HepG2 (cell line): ENCODE results near the gene TLE1. TPM values are rescaled to one million over a fixed set of nuclear protein-coding genes. Genes with fewer than 3 reads are reported as not detected.
A peak's percentile ranks its signal among the peaks of the same experiment; 100 is the strongest.

Experiments
- ARID4A ChIP-seq: sonication (generic); formaldehyde crosslinking; IDR thresholded peaks from 2 replicates; pipeline ENCODE4 v1.5.0; 2020; ENCODE audit warnings: mild to moderate bottlenecking, missing genetic modification reagents, borderline replicate concordance
- DBP ChIP-seq: sonication (generic); formaldehyde crosslinking; IDR thresholded peaks from 2 replicates; pipeline ENCODE4 v1.4.0; 2020; ENCODE audit warnings: missing genetic modification reagents; ENCODE audit errors: not compliant biosample characterization
- GATA4 ChIP-seq: sonication (generic); IDR thresholded peaks from 2 replicates; pipeline ENCODE4 v1.6.1; 2016; ENCODE audit warnings: antibody characterized with exemption, low read depth, borderline replicate concordance
- MIXL1 ChIP-seq: IDR thresholded peaks from 2 replicates; pipeline ENCODE4 v1.6.1; 2016
- NBN ChIP-seq: fragments of 450-650 bp; conservative IDR thresholded peaks from 2 replicates; pipeline ENCODE4 v1.6.1; 2017
- NCOA5 ChIP-seq: sonication (generic); formaldehyde crosslinking; IDR thresholded peaks from 2 replicates; pipeline ENCODE4 v1.4.0; 2020; ENCODE audit warnings: missing genetic modification reagents
- NFE2 ChIP-seq: sonication (generic); formaldehyde crosslinking; IDR thresholded peaks from 2 replicates; pipeline ENCODE4 v1.4.0; 2020; ENCODE audit warnings: missing genetic modification reagents
- POLR2G ChIP-seq: fragments of 200-400 bp; formaldehyde crosslinking; IDR thresholded peaks from 2 replicates; pipeline ENCODE4 v1.6.1; 2018; ENCODE audit warnings: mild to moderate bottlenecking, low read depth, low read length, moderate library complexity
- PTBP1 ChIP-seq: fragments of 200-400 bp; formaldehyde crosslinking; IDR thresholded peaks from 2 replicates; pipeline ENCODE4 v1.6.1; 2018; ENCODE audit warnings: low read length, low read depth; ENCODE audit not compliant: poor library complexity, severe bottlenecking
- SOX5 ChIP-seq: IDR thresholded peaks from 2 replicates; pipeline ENCODE4 v1.6.1; 2016; ENCODE audit warnings: borderline replicate concordance
- ZBTB49 ChIP-seq: sonication (generic); formaldehyde crosslinking; IDR thresholded peaks from 2 replicates; pipeline ENCODE4 v1.4.0; 2020; ENCODE audit warnings: missing genetic modification reagents, borderline replicate concordance
- ZNF484 ChIP-seq: sonication (generic); formaldehyde crosslinking; IDR thresholded peaks from 2 replicates; pipeline ENCODE4 v1.5.1; 2020; ENCODE audit warnings: mild to moderate bottlenecking, low read depth, missing genetic modification reagents, borderline replicate concordance
- ZNF547 ChIP-seq: sonication (generic); formaldehyde crosslinking; IDR thresholded peaks from 2 replicates; pipeline ENCODE4 v1.5.1; 2020; ENCODE audit warnings: mild to moderate bottlenecking, missing genetic modification reagents
- ZNF577 ChIP-seq: sonication (generic); formaldehyde crosslinking; IDR thresholded peaks from 2 replicates; pipeline ENCODE4 v1.4.0; 2020; ENCODE audit warnings: mild to moderate bottlenecking, low read depth, missing genetic modification reagents, borderline replicate concordance
- ZNF772 ChIP-seq: sonication (generic); formaldehyde crosslinking; IDR thresholded peaks from 2 replicates; pipeline ENCODE4 v1.5.0; 2020; ENCODE audit warnings: mild to moderate bottlenecking, missing genetic modification reagents
- polyA plus RNA-seq, 8 experiments: library from polyadenylated mRNA; depleted of rRNA in 3 of 8; stranded (reverse) in 7 of 8; unstranded in 1 of 8; fragments of >200 nt; fragmentation: Illumina TruSeq in 4 of 8; extraction: Trizol in 4 of 8; gene quantifications; 2 replicates each; pipeline versions ENCODE4 v1.2.1 to v1.2.3, GENCODE V29; 2011 to 2016; ENCODE audit warnings: low read depth in 4 of 8, missing spikeins in 1 of 8, mixed read lengths in 1 of 8; ENCODE audit not compliant: insufficient read depth in 1 of 8
- total RNA-seq, 5 experiments: library from RNA; depleted of rRNA; stranded (reverse); fragments of >200 nt; fragmentation: Illumina TruSeq; extraction: Trizol; gene quantifications; 2 replicates each; pipeline ENCODE4 v1.2.3, GENCODE V29; 2016; ENCODE audit warnings: low read depth in 1 of 5
- TF ChIP-seq, protein P1 (sequence below): conservative IDR thresholded peaks from 2 replicates; pipeline ENCODE4 v1.6.1; 2018; ENCODE audit warnings: missing genetic modification reagents
- TF ChIP-seq, protein P2 (sequence below): IDR thresholded peaks from 2 replicates; pipeline ENCODE4 v1.6.1; 2016; ENCODE audit warnings: control low read depth
- TF ChIP-seq, protein P3 (sequence below): sonication (generic); formaldehyde crosslinking; IDR thresholded peaks from 2 replicates; pipeline ENCODE4 v1.4.0; 2020; ENCODE audit warnings: mild to moderate bottlenecking, missing genetic modification reagents

Gene TLE1
- total and polyA plus RNA-seq, 2 of the 13 experiments (the other 11 are each of a cell fraction or from before 2014, with no cell fraction given): 35.9 to 109 TPM

DNA sequence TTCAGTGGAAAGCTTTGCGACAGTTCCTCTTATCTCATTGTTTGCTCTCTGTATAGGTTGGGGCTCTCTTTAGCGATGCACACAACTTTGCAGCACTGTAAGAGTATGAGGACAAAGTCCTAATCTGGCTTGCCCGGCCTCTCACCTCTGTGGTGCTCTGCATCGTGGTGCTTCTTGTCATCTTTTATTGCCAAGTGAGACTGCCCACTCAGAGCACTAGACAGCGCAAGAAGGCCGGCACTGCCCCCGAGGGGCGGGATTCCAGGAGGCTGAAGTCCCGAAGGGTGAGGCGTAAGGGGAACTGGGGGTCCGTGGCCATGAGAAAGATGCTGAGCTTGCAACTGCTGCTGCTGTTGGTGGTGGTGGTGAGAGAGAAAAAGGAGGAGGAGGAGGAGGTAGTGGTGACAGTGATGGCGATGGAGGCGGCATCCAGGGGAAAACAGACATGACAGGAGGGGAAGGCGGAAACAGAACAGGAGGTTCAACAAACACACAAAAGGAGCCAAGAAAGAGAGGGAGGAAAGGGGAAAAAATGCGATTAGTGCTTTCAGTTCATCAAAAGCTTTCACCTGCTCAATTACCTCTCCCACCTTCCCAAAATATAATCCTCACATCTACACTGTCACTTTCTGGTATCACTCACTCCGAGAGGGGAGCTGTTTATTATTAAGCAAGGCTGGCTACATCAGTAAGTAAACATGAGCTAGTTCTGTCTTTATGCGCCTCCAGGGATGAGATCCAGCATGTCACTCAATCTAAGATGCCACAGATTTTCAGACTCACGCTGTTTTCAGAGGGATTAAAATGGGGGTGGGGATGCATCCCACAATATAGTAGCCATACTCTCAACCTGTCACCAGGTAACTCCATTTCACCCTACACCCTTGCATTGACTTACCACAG lies 55.1 kb downstream of the TLE1 start (continued):
- TF ChIP-seq ARID4A (CRISPR knock-in tag): peak; percentile 59; the same call in 1 of the 2 replicates
- TF ChIP-seq NBN: no peak
- TF ChIP-seq, protein P1, sequence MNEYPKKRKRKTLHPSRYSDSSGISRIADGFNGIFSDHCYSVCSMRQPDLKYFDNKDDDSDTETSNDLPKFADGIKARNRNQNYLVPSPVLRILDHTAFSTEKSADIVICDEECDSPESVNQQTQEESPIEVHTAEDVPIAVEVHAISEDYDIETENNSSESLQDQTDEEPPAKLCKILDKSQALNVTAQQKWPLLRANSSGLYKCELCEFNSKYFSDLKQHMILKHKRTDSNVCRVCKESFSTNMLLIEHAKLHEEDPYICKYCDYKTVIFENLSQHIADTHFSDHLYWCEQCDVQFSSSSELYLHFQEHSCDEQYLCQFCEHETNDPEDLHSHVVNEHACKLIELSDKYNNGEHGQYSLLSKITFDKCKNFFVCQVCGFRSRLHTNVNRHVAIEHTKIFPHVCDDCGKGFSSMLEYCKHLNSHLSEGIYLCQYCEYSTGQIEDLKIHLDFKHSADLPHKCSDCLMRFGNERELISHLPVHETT (CRISPR knock-in tag): no peak
- TF ChIP-seq, protein P2, sequence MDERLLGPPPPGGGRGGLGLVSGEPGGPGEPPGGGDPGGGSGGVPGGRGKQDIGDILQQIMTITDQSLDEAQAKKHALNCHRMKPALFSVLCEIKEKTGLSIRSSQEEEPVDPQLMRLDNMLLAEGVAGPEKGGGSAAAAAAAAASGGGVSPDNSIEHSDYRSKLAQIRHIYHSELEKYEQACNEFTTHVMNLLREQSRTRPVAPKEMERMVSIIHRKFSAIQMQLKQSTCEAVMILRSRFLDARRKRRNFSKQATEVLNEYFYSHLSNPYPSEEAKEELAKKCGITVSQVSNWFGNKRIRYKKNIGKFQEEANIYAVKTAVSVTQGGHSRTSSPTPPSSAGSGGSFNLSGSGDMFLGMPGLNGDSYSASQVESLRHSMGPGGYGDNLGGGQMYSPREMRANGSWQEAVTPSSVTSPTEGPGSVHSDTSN (CRISPR knock-in tag): no peak
- TF ChIP-seq, protein P3, sequence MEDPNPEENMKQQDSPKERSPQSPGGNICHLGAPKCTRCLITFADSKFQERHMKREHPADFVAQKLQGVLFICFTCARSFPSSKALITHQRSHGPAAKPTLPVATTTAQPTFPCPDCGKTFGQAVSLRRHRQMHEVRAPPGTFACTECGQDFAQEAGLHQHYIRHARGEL (CRISPR knock-in tag): no peak
- TF ChIP-seq ZBTB49 (CRISPR knock-in tag): no peak
- no peak for TF ChIP-seq ZNF772 (CRISPR knock-in tag)
- no peak for TF ChIP-seq PTBP1
- TF ChIP-seq NCOA5 (CRISPR knock-in tag): no peak
- no peak for TF ChIP-seq GATA4
- TF ChIP-seq ZNF484: no peak
- peak; percentile 70; the same call in 1 of the 2 replicates for TF ChIP-seq SOX5 (CRISPR knock-in tag)
- TF ChIP-seq POLR2G: no peak
- no peak for TF ChIP-seq ZNF577 (CRISPR knock-in tag)
- no peak for TF ChIP-seq ZNF547 (CRISPR knock-in tag)
- no peak for TF ChIP-seq DBP (CRISPR knock-in tag)
- TF ChIP-seq MIXL1 (CRISPR knock-in tag): peak; percentile 60; the same call in 1 of the 2 replicates
- no peak for TF ChIP-seq NFE2
